Measurements from ENCODE around the gene LAIR1.

DNA sequence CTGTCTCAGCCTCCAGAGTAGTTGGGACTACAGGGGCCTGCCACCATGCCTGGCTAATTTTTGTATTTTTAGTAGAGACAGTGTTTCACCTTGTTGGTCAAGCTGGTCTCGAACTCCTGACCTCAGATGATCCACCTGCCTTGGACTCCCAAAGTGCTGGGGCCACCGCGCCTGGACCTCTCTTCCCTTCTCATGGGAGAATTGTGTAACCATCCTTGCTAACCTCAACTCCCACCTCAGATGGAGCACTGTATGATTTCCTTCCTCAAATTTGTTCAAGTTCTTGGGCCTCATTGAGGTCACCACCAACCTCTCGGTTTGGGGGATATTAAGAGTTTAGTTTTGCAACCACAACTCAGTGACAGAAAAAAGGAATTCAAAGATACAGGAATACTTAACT lies 62.5 kb downstream of the LAIR1 start:
- TF ChIP-seq YY1 (IDR thresholded peaks at IDR 0.05; ENCODE audit: insufficient read depth, insufficient read length) (no peak), SUZ12 (IDR thresholded peaks at IDR 0.05; ENCODE audit: extremely low read depth, insufficient read depth, insufficient read length) (no peak), ZNF274 (IDR thresholded peaks at IDR 0.05; ENCODE audit: low read depth, low read length) (no peak)

All from NT2/D1 (cell line).